ENCODE measurements around the gene TICAM1.
"Not testable (repeated sequence)": the region's sequence is repeated elsewhere in the genome, so short reads cannot be mapped to it uniquely, and the experiment has no call there.

TICAM1 gene

GRCh38 chr19:4844348-4845179 is 13.1 kb upstream of the TICAM1 start:
- DNase-seq (ENCODE audit: low spot score) = no peak

- no peak for DNase-seq (ENCODE audit: low spot score)
Measured at GRCh38 chr19:4843647-4843965, 12.1 kb upstream of the TICAM1 start.

DNA sequence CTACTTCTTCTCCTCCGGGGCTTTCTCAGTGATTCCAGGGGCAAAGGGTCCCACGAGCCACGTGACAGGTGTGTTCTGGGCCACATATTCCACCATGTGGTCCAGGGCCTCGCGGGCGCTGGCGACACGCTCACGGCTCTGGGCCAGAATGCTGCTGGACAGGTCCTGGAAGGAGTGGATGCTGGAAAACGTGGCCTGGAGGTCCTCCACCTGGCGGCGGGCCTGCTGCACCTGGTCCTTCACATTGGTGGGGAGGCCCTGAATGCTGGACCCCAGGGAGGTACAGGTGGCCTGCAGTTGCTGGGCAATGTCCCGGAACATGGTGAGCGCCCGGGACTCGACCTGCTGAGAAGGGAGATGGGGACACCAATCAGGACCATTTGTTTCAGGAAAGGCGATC is 7.7 kb upstream of the TICAM1 start:
- no peak for DNase-seq (ENCODE audit: low spot score)

DNA sequence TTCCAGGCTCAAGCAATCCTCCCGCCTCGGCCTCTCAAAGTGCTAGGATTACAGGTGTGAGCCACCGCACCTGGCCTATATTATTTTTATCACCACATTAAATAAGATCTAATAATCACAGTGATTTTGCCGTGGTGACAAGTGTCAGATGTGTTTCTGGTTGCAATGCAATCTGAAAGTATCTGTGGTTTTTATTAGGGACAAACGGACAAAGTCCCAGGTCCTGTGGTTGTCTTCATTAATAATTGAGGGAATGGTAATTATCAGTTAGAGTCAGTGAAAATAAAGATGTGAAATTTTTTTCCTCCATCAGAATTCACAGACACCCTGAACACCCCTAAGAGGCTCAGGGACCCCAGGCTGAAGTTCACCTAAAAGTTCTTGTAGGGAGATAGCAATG is 1.3 kb upstream of the TICAM1 start:
- DNase-seq (ENCODE audit: low spot score) = no peak

GRCh38 chr19:4831979-4832340 is 448 bp upstream of the TICAM1 start:
- DNase-seq (ENCODE audit: low spot score) = not testable (repeated sequence)

DNA sequence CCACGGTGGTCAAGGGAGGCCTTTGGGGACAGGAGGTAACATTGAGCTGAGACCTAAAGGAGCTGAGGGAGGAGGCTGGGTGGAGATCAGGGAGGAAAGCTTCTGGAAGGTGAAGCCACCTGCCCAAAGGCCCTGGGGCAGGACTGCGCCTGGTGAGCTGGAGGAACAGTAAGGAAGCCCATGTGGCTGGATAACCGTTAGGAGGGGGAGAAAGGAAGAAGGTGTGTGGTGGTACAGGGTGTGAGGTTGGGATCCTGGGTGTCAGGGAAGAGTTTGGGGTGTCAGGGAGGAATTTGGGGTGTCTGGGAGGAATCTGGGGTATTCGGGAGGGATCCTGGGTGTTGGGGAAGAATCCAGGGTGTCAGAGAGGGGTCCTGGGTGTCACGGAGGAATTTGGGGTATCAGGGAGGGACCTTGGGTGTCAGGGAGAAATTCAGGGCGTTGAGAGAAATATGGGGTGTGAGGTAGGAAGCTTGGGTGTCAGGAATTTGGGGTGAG is 695 bp downstream of the TICAM1 start:
- no peak for DNase-seq (ENCODE audit: low spot score)

DNA sequence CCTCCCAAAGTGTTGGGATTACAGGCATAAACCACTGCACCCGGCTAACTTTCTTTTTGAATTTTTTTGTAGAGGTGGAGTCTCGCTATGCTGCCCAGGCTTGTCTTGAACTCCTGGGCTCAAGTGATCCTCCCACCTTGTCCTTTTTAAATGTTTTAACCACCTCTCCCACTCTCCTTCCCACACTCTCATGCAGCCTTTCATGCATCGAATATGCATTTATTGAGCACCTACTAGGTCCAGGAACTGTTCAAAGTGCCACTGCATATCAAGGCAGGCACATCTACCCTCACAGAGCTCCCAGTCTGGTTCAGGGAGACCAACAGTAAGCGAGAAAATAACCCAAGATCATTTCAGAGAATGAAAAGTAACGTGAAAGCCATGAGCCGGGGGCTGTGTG is 1.2 kb downstream of the TICAM1 start:
- no peak for DNase-seq (ENCODE audit: low spot score)

GRCh38 chr19:4829001-4829712 is 2.4 kb downstream of the TICAM1 start:
- DNase-seq (ENCODE audit: low spot score) = no peak

GRCh38 chr19:4823577-4823976 is 7.9 kb downstream of the TICAM1 start:
- DNase-seq (ENCODE audit: low spot score) = no peak

DNA sequence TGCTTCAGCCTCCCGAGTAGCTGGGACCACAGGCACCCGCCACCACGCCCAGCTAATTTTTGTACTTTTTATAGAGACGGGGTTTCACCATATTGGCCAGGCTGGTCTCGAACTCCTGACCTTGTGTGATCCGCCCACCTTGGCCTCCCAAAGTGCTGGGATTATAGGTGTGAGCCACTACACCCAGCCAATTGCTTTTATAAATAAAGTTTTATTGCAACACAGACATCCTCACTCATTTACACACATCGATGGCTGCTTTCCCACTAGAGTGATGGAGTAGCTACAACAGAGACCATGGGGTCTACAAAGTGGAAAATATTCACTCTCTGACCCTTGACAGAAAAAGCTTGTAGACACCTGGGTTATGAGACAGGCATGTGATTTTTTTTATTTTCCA is 9.2 kb downstream of the TICAM1 start:
- DNase-seq (ENCODE audit: low spot score) = not testable (repeated sequence)

DNA sequence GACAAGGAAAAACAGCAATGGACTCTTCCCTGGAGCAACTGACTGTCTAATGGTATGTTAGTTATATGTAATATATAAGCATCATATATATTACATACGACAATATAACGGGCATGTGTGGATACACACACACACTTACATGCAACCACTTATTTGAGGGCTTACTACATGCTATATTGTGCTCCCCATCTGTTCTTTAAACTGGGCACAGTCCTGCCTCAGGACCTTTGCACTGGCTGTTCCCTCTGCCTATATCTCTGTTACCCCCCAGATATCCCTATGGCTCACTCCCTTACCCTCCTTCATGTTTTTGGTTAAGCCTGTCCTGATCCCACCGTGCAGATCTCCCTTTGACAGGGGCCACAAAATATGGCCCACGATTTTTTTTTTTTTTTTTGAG is 10.2 kb downstream of the TICAM1 start:
- no peak for DNase-seq (ENCODE audit: low spot score)

GRCh38 chr19:4817467-4818277 is 13.8 kb downstream of the TICAM1 start:
- no peak for DNase-seq (ENCODE audit: low spot score)

DNA sequence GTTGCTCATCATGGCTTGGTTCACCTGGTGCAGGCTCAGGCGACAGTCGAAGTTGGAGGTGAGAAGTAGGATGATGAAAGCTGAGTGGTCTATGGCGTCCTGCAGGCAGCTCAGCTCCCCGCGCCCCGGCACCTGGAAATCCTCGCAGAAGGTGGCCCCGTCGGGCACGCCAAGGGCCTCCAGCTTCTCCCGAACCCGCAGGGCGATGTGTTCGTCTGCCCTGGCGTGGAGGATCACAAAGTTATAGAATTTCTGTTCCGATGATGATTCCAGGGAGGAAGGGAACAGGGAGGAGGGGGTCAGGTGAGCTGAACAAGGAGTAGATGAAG is 14.6 kb downstream of the TICAM1 start:
- DNase-seq (ENCODE audit: low spot score) = no peak

GRCh38 chr19:4816202-4816949 is 15.1 kb downstream of the TICAM1 start:
- no peak for DNase-seq (ENCODE audit: low spot score)

DNA sequence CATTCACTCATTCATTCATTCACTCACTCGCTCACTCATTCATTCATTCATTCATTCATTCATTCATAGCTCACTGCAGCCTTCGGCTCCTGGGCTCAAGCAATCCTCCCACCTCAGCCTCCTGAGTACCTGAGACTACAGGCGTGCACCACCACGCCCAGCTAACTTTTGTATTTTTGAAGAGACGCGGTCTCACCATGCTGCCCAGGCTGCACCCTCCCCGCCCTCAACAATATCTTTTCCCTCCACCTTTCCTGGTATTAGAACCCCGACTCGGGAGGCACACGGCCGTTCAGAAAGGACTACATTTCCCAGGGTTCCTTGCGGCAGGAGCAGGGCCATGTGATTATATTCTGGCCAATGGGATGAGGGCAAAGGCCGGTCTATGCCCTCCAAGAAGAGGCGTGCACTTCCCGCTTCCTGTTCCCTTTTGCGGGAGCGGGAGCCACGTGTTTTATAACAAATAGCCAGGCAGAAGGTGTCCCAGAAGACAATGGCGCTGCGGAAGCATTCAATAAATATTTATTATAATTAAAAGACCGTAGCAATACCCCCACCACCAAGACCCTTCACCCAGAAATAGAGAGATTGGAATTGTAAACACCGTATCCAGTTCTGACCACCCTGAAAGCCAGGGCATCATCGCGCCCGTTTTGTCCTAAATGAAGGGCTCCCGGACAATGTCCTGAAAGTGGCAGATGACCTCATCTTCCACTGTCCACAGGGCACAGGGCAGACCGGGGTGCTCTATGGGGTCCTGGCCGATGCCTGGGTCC is 15.9 kb downstream of the TICAM1 start:
- peak; percentile 84 for DNase-seq (ENCODE audit: low spot score)

GRCh38 chr19:4814625-4815425 is 16.7 kb downstream of the TICAM1 start:
- DNase-seq (ENCODE audit: low spot score) = no peak

GRCh38 chr19:4811328-4812131 is 20.0 kb downstream of the TICAM1 start:
- peak; percentile 79 for DNase-seq (ENCODE audit: low spot score)

GRCh38 chr19:4807188-4807587 is 24.3 kb downstream of the TICAM1 start:
- DNase-seq (ENCODE audit: low spot score) = no peak

GRCh38 chr19:4806384-4806783 is 25.1 kb downstream of the TICAM1 start:
- no peak for DNase-seq (ENCODE audit: low spot score)

DNA sequence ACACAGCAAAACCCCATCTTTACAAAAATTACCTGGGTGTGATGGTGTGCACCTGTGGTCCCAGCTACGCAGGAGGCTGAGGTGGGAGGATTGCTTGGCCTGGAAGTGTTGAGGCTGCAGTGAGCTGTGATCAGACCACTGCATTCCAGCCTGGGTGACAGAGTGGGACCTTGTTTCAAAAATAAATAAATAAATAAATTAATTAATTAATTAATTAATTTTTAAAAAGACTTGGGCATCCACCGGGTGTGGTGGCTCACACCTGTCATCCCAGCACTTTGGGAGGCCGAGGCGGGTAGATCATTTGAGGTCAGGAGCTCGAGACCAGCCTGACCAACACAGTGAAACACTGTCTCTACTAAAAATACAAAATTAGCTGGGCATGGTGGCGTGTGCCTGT is 26.4 kb downstream of the TICAM1 start:
- DNase-seq (ENCODE audit: low spot score) = not testable (repeated sequence)

Data from left forelimb (tissue), 1 donor.